DND-41 (cell line): ENCODE results near the gene PAPPA.

Experiments
- ATAC-seq: fragments of 200-7000 bp; cut with Tn5 transposase; 3 replicates; pipeline ENCODE4 v1.9.1; 2021; ENCODE audit warnings: low read depth; ENCODE audit not compliant: insufficient read depth
- DNase-seq: peaks from one replicate; pipeline ENCODE4 v3.0.0-alpha.2; 2020
- H2AFZ ChIP-seq: 2 replicates; pipeline ENCODE4 v1.6.0; 2012; ENCODE audit warnings: low read depth, low read length
- H3K27ac ChIP-seq: 2 replicates; pipeline ENCODE4 v1.5.1; 2012; ENCODE audit warnings: low read length, inconsistent platforms
- H3K27me3 ChIP-seq: fragments of 200-600 bp; sonication (generic); 2 replicates; pipeline ENCODE4 v1.6.0; 2012; ENCODE audit warnings: low read length, mild to moderate bottlenecking, inconsistent platforms; ENCODE audit not compliant: insufficient read depth, poor library complexity
- H3K36me3 ChIP-seq: 2 replicates; pipeline ENCODE4 v1.5.1; 2012; ENCODE audit warnings: low read length, inconsistent platforms; ENCODE audit not compliant: insufficient read depth
- H3K4me1 ChIP-seq: 2 replicates; pipeline ENCODE4 v1.5.1; 2012; ENCODE audit warnings: mild to moderate bottlenecking, low read length; ENCODE audit not compliant: insufficient read depth
- H3K4me2 ChIP-seq: 2 replicates; pipeline ENCODE4 v1.6.0; 2012; ENCODE audit warnings: mild to moderate bottlenecking, moderate library complexity, low read length, inconsistent platforms; ENCODE audit not compliant: insufficient read depth
- H3K4me3 ChIP-seq, 2 experiments: fragments of 200-600 bp in 1 of 2; shearing (Covaris generic) in 1 of 2; 2 replicates each; pipeline ENCODE4 v1.5.1; 2012 to 2016; ENCODE audit warnings: inconsistent platforms in 2 of 2, low read length in 2 of 2, mild to moderate bottlenecking in 2 of 2, low read depth in 1 of 2, moderate library complexity in 1 of 2
- H3K79me2 ChIP-seq: 2 replicates; pipeline ENCODE4 v1.6.0; 2012; ENCODE audit warnings: low read length, inconsistent platforms; ENCODE audit not compliant: insufficient read depth
- H3K9ac ChIP-seq: 2 replicates; pipeline ENCODE4 v1.6.0; 2012; ENCODE audit warnings: low read depth, mild to moderate bottlenecking, inconsistent platforms, low read length, moderate library complexity
- H3K9me3 ChIP-seq: 2 replicates; pipeline ENCODE4 v1.5.1; 2012; ENCODE audit warnings: low read length, moderate library complexity, mild to moderate bottlenecking, inconsistent platforms; ENCODE audit not compliant: insufficient read depth, severe bottlenecking
- H4K20me1 ChIP-seq: 2 replicates; pipeline ENCODE4 v1.6.0; 2012; ENCODE audit warnings: low read length; ENCODE audit not compliant: insufficient read depth
- EZH2 ChIP-seq: IDR thresholded peaks from 3 replicates; pipeline ENCODE4 v1.6.1; 2012; ENCODE audit warnings: borderline replicate concordance, low read depth, mild to moderate bottlenecking, moderate library complexity, low read length, inconsistent platforms; ENCODE audit not compliant: severe bottlenecking
- TF ChIP-seq, protein P1 (sequence below): IDR thresholded peaks from 2 replicates; pipeline ENCODE4 v1.5.1; 2012; ENCODE audit warnings: borderline replicate concordance, low read length, moderate library complexity, mild to moderate bottlenecking; ENCODE audit not compliant: poor library complexity, severe bottlenecking; ENCODE audit errors: extremely low read depth

The PAPPA gene

DNA sequence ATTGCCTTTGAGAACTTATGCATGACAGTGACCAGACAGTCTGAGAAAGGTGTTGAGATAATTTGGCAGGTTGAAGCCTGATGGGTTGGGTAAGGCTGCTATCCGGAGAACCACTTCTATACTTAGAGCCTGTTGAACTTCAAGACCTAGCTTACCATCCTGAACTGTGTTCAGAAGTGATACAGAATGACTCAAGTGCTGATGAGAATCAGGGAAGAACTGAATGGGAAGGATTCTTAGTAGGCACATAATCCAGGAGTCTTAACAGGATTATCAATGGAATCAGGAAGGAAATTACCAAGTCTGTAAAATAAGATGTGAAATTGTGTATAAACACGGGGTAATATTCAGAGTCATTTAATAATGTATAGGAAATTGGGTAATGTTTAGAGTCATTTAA is 9.0 kb upstream of the PAPPA start:
- Histone ChIP-seq H3K4me3 (no peak overlapping the region), H3K9me3 (no peaks in the 10 kb centered on the region), H3K4me1 (no peaks in the 10 kb centered on the region), H3K79me2 (no peaks in the 10 kb centered on the region), H3K4me2 (no peak overlapping the region), H2AFZ (no peak overlapping the region), H3K27ac (no peak overlapping the region), H4K20me1 (no peaks in the 10 kb centered on the region), H3K36me3 (no peaks in the 10 kb centered on the region), H3K27me3 (no peaks in the 10 kb centered on the region), H3K9ac (no peak overlapping the region)
- no peak for DNase-seq
- ATAC-seq: no peak
- no peak for TF ChIP-seq EZH2
- TF ChIP-seq, protein P1, sequence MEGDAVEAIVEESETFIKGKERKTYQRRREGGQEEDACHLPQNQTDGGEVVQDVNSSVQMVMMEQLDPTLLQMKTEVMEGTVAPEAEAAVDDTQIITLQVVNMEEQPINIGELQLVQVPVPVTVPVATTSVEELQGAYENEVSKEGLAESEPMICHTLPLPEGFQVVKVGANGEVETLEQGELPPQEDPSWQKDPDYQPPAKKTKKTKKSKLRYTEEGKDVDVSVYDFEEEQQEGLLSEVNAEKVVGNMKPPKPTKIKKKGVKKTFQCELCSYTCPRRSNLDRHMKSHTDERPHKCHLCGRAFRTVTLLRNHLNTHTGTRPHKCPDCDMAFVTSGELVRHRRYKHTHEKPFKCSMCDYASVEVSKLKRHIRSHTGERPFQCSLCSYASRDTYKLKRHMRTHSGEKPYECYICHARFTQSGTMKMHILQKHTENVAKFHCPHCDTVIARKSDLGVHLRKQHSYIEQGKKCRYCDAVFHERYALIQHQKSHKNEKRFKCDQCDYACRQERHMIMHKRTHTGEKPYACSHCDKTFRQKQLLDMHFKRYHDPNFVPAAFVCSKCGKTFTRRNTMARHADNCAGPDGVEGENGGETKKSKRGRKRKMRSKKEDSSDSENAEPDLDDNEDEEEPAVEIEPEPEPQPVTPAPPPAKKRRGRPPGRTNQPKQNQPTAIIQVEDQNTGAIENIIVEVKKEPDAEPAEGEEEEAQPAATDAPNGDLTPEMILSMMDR: no peak

DNA sequence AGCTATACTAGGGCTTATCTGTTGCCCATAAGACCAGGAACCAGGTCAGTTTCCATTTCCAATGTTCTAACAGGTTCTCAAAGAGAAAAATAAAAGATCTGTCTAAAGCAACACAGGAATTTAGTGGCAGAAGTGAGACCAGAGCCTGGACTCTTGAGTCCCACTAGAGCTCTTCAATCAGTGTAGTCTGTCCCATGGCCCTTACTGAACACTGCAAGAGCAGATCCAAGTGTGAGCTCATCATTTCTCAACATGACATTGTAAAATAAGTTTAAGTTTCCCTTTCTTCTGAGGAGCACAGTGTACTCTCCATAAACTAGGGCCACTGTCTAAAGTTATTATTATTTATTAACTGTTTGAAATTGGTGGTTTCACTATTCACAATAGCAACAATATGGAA is 8.6 kb upstream of the PAPPA start:
- Histone ChIP-seq H3K9ac (no peak overlapping the region), H3K4me1 (no peaks in the 10 kb centered on the region), H3K4me3 (no peak overlapping the region), H2AFZ (no peak overlapping the region), H3K79me2 (no peaks in the 10 kb centered on the region), H3K27ac (no peak overlapping the region), H3K9me3 (no peaks in the 10 kb centered on the region), H4K20me1 (no peaks in the 10 kb centered on the region), H3K27me3 (no peaks in the 10 kb centered on the region), H3K36me3 (no peaks in the 10 kb centered on the region), H3K4me2 (no peak overlapping the region)
- ATAC-seq (no peak), DNase-seq (no peak)
- TF ChIP-seq EZH2: no peak
- TF ChIP-seq, protein P1: no peak

DNA sequence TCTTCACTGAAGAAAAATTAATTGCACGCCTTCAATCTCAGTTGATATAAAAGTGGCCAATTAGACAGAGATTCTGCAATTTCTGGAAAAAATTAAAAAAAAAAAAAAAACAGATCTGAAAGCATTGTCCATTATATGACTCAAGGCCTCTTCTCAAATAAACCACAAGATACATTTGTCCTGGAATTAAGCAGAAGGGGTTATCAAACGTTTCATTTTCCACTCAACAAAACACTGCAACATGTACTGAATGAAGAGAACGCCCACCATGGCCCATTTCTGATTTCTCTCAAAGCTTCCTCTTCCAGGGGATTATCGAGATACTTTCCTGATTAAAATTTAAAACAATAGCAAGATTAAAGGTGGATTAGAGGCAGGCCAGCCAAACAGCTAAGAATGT is 5.8 kb upstream of the PAPPA start:
- Histone ChIP-seq H3K4me1 (no peaks in the 10 kb centered on the region), H3K79me2 (no peaks in the 10 kb centered on the region), H3K4me3 (no peak overlapping the region), H3K4me2 (no peak overlapping the region), H3K9me3 (no peaks in the 10 kb centered on the region), H3K27ac (no peak overlapping the region), H3K36me3 (no peaks in the 10 kb centered on the region), H2AFZ (no peak overlapping the region), H3K27me3 (no peaks in the 10 kb centered on the region), H3K9ac (no peak overlapping the region), H4K20me1 (no peaks in the 10 kb centered on the region)
- TF ChIP-seq, protein P1: no peak
- TF ChIP-seq EZH2: no peak
- ATAC-seq: no peak
- no peak for DNase-seq

DNA sequence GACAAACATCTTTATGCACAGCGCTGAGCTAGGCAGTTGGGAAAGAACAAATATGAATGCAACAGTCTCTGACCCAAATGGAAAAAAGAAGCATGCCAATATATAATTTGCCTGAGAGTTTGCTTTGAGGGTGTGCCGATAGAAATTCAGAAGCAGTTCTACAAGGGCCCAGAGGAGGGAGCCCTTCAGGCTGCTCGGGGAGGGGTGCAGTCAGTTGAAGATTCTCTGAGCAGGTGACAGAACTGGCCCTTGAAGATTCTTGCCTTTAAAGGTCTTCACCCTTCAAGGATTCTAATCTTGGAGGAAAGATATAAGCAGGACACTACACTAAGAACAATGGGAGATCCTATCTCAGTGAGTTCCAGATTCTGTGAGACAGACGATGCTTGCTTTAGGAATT is 3.7 kb upstream of the PAPPA start:
- ATAC-seq: no peak
- no peaks in the 10 kb centered on the region for H3K79me2 ChIP-seq
- H3K27me3 ChIP-seq: no peaks in the 10 kb centered on the region
- TF ChIP-seq, protein P1: peak; percentile 43
- no peak for TF ChIP-seq EZH2
- no peak for DNase-seq
- no peak overlapping the region for H3K4me2 ChIP-seq
- H3K27ac ChIP-seq: no peak overlapping the region
- H3K9ac ChIP-seq: no peak overlapping the region
- H4K20me1 ChIP-seq: no peaks in the 10 kb centered on the region
- H3K4me3 ChIP-seq: no peak overlapping the region
- H3K9me3 ChIP-seq: no peaks in the 10 kb centered on the region
- H3K36me3 ChIP-seq: no peaks in the 10 kb centered on the region
- H2AFZ ChIP-seq: no peak overlapping the region
- no peaks in the 10 kb centered on the region for H3K4me1 ChIP-seq
